D721Med (cell line): ENCODE measurements around the gene CASZ1.

ENCODE experiments used
- DNase-seq: peaks from one replicate; pipeline ENCODE4 v3.0.0; 2011; ENCODE audit warnings: low spot score; ENCODE audit not compliant: insufficient read length
- FAIRE-seq: peaks from 2 replicates; lab custom pipeline; 2011; peaks lifted over from hg19 to GRCh38; lab: Jason Lieb, UNC
- TF ChIP-seq, protein P1 (sequence below): IDR thresholded peaks from 2 replicates; pipeline ENCODE4 v1.5.1; 2012; ENCODE audit warnings: mild to moderate bottlenecking, control low read depth; ENCODE audit not compliant: insufficient read depth; ENCODE audit errors: missing control alignments

Gene CASZ1

DNA sequence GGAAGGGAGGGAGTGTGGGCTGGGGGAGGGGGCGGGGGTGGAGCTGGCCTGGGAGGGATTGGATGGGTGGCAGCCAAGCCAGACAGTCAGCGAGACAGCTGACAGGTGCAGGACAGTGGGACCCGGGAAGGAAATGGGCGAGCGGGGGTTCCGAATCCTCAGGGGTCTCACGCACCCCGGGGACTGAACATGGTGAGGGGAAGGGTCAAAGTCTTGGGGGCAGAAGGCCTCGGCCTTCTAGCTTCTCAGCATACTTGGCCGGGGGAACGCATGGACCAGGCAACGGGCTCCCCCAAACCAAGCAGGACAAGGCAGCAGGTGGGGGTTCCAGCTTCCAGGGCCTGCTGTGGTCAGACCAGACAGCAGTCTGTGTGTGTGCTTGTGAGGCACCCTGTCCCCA, 23.1 kb downstream of the CASZ1 start:
- DNase-seq (no peak), FAIRE-seq (no peak)
- TF ChIP-seq, protein P1, sequence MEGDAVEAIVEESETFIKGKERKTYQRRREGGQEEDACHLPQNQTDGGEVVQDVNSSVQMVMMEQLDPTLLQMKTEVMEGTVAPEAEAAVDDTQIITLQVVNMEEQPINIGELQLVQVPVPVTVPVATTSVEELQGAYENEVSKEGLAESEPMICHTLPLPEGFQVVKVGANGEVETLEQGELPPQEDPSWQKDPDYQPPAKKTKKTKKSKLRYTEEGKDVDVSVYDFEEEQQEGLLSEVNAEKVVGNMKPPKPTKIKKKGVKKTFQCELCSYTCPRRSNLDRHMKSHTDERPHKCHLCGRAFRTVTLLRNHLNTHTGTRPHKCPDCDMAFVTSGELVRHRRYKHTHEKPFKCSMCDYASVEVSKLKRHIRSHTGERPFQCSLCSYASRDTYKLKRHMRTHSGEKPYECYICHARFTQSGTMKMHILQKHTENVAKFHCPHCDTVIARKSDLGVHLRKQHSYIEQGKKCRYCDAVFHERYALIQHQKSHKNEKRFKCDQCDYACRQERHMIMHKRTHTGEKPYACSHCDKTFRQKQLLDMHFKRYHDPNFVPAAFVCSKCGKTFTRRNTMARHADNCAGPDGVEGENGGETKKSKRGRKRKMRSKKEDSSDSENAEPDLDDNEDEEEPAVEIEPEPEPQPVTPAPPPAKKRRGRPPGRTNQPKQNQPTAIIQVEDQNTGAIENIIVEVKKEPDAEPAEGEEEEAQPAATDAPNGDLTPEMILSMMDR: no peak

DNA sequence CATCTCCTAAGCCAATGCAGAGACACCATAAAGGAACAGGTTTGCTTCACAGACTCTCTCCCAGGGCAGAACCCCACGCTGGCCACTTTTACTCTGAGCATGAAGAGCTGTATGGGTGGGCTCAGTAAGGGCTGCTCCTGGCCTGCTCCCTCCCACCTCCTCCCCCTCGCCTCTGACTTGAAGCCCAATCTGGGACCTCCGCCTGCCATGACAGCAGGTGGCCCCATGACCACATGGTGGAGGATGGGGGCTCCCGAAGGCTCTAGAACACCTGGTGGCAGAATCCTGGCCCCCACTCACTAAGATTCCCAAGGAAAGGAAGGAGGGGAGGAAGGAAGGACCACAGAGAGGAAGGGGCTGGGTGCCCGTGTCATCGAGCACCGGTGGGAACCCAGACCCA, 23.7 kb downstream of the CASZ1 start:
- TF ChIP-seq, protein P1: no peak
- FAIRE-seq: no peak
- DNase-seq: no peak

DNA sequence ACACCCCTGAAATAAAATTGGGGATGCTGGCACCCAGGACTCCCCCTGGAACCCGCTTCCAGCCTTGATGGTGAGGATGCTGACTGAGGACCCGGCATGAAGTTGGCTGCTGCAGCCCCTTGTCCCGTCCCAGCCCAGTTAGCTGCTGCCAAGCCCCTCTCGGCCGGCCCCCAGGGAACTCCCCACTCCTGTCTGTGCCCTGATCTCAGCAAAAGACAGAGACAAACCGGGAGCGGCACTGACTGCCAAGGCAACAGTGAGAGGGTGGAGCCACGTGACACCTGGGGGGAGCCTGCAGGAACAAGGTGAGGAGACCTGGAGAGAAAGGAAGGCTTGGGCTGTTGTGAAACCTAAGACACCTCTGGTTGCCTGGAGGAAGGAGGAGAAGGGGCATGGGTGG, 24.7 kb downstream of the CASZ1 start:
- FAIRE-seq: no peak
- DNase-seq: no peak
- TF ChIP-seq, protein P1: no peak

DNA sequence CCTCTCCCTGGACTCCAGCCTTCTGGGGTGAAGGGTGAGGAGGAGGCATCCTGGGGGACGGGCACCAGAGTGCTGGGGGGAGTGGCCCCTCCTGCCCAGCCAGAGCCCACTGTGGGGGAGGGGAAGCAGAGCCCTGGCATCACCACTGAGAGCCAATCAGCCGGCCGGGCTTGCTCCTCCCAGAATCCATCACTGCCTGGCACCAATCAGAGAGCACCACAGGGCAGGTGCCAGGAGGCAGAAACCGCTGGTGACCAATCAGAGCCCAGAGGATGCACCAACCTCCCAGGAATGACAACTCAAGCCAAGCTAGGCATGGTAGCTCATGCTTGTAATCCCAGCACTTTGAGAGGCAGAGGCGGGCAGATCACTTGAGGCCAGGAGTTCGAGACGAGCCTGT, 27.9 kb downstream of the CASZ1 start:
- TF ChIP-seq, protein P1: no peak
- DNase-seq (no peak), FAIRE-seq (no peak)

DNA sequence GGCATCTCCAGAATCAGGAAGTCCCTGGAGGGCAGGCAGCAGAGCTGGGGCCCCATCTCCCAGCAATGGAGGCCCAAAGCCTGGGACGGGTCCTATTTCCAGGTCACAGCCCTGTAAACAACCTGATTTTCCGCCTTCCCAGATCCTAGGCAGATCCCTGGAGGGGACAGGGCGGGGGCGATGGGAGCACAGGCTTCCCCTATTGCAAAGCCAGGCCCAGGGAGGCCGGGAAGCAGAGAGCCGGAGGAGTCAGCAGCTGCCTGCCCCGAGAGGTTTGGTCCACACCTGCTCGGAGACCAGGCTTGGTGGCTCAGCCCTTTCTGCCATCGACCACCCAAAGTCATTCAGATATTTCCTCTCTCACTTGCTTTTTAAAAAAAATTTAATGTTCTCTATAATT, 29.2 kb downstream of the CASZ1 start:
- TF ChIP-seq, protein P1: no peak
- no peak for DNase-seq
- FAIRE-seq: no peak

DNA sequence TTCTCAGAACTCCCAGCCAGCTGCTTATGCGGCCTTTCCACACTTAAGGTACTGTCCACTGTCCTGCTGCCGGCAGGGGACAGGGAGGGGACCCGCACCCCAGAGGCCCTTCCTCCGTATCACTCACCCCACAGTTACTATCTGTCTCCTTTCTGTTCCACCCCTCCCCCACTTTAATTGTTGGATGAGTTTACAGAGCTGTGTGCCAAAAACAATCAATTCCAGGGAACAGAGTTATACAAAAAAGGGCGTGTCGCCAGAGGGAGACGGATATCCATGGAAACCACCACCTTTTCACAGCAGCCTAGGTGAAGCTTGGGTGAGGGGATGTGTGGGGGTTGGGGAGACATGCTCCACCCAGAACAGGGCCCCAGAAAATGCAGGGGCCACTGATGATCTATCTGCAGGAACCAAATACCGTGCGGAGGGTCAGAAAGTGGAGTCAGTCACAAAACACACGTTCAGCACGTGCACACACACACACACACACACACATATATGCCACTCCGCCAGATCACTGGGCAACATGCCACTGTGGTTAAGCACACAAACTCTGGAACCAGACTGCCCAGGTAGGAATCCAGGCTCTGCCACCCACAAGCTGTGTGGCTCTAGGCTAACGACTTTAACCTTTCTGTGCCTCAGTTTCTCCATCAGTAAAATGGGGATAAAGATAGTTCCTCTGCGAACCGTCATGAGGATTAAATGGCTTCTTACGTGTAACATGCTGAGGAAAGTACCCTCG, 30.5 kb downstream of the CASZ1 start:
- FAIRE-seq: no peak
- DNase-seq: no peak
- TF ChIP-seq, protein P1: no peak

DNA sequence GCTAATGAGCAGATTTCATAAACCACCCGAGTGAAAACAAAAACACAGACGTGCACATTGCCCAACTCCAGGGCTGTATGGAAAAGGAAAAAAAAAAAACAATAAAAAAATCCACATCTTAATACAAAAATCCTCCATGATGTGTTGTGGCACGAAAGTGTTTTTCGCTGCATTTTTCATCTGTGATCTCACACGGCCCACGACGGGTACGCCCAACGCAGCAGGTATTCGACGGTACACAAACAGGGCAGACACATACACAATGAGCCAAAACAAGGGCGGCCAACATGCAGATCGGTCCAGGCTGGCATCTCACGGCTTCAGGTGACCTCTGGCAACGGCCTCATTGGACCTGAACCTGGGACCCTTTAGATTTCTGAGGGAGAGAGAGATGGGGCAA, 31.1 kb downstream of the CASZ1 start:
- FAIRE-seq (no peak), DNase-seq (no peak)
- TF ChIP-seq, protein P1: no peak
